CD14-positive monocyte (primary cell): ENCODE measurements around the gene UVSSA. TPM values are rescaled to one million over a fixed set of nuclear protein-coding genes. Genes with fewer than 3 reads are reported as not detected.

ENCODE experiments used
- DNase-seq, 3 donors: peaks; one replicate each; pipeline ENCODE4 v3.0.0-alpha.2; 2011 to 2022
- H2AFZ ChIP-seq: 2 replicates; pipeline ENCODE4 v1.6.0; 2012; ENCODE audit warnings: mild to moderate bottlenecking, low read depth, low read length, inconsistent platforms; ENCODE audit not compliant: insufficient read depth, poor library complexity, severe bottlenecking
- H3K27ac ChIP-seq, 2 donors: 1 replicate in 1 of 2; 2 replicates in 1 of 2; pipeline ENCODE4 v1.5.1; 2012 to 2013; ENCODE audit warnings: low read length in 2 of 2, control low read depth in 1 of 2, inconsistent platforms in 1 of 2, low read depth in 1 of 2, mild to moderate bottlenecking in 1 of 2
- H3K27me3 ChIP-seq, 2 donors: one replicate each; pipeline versions ENCODE4 v1.6.0 to v1.6.1; 2011 to 2013; ENCODE audit warnings: low read length in 2 of 2; ENCODE audit not compliant: control insufficient read depth in 2 of 2, insufficient read depth in 2 of 2
- H3K36me3 ChIP-seq, 2 donors: replicated peaks in 1 of 2; 1 replicate in 1 of 2; 2 replicates in 1 of 2; pipeline versions ENCODE4 v1.5.1 to v1.6.1; 2012 to 2013; ENCODE audit warnings: low read length in 2 of 2, control low read depth in 1 of 2, inconsistent platforms in 1 of 2, mild to moderate bottlenecking in 1 of 2; ENCODE audit not compliant: insufficient read depth in 2 of 2, control insufficient read depth in 1 of 2
- H3K4me1 ChIP-seq, 2 donors: 1 replicate in 1 of 2; 2 replicates in 1 of 2; pipeline versions ENCODE4 v1.5.1 to v1.6.1; 2012 to 2013; ENCODE audit warnings: low read length in 2 of 2, control low read depth in 1 of 2, inconsistent platforms in 1 of 2, mild to moderate bottlenecking in 1 of 2, moderate library complexity in 1 of 2; ENCODE audit not compliant: insufficient read depth in 2 of 2, control insufficient read depth in 1 of 2
- H3K4me2 ChIP-seq: replicated peaks from 2 replicates; pipeline ENCODE3; 2012; ENCODE audit warnings: low read length, moderate library complexity, mild to moderate bottlenecking; ENCODE audit not compliant: poor library complexity, severe bottlenecking; ENCODE audit errors: extremely low read depth
- H3K4me3 ChIP-seq, 3 experiments: fragments of 200-600 bp in 1 of 3; sonication (generic) in 1 of 3; replicated peaks in 1 of 3; 1 replicate in 2 of 3; 2 replicates in 1 of 3; pipeline ENCODE4 v1.5.1; 2011 to 2013; ENCODE audit warnings: low read length in 3 of 3, mild to moderate bottlenecking in 3 of 3, control low read depth in 2 of 3, low read depth in 2 of 3, inconsistent platforms in 1 of 3, moderate library complexity in 1 of 3
- H3K79me2 ChIP-seq: 2 replicates; pipeline ENCODE4 v1.6.0; 2012; ENCODE audit warnings: mild to moderate bottlenecking, control low read depth, inconsistent platforms, low read length, moderate library complexity; ENCODE audit not compliant: insufficient read depth
- H3K9ac ChIP-seq: 2 replicates; pipeline ENCODE4 v1.6.0; 2017; ENCODE audit warnings: low read length, mild to moderate bottlenecking; ENCODE audit not compliant: insufficient read depth, poor library complexity, severe bottlenecking
- H3K9me3 ChIP-seq, 2 donors: replicated peaks in 1 of 2; 1 replicate in 1 of 2; 2 replicates in 1 of 2; pipeline versions ENCODE4 v1.5.1 to v1.6.1; 2012 to 2013; ENCODE audit warnings: low read length in 2 of 2, control low read depth in 1 of 2; ENCODE audit not compliant: control insufficient read depth in 1 of 2, insufficient read depth in 1 of 2
- H4K20me1 ChIP-seq: 2 replicates; pipeline ENCODE4 v1.6.0; 2012; ENCODE audit warnings: mild to moderate bottlenecking, low read length, control low read depth, moderate library complexity; ENCODE audit not compliant: insufficient read depth
- H3K27ac Mint-ChIP-seq, 7 donors: one replicate each; pipeline ENCODE4 v1.8.0; 2020; ENCODE audit warnings: mild to moderate bottlenecking in 7 of 7, mixed read lengths in 7 of 7, moderate library complexity in 6 of 7, inconsistent platforms in 2 of 7
- H3K27me3 Mint-ChIP-seq, 3 donors: one replicate each; pipeline ENCODE4 v1.8.0; 2021 to 2022; ENCODE audit warnings: low read depth in 3 of 3, mild to moderate bottlenecking in 3 of 3, mixed read lengths in 3 of 3, moderate library complexity in 3 of 3, inconsistent platforms in 1 of 3
- H3K36me3 Mint-ChIP-seq, 2 donors: one replicate each; pipeline ENCODE4 v1.8.0; 2020; ENCODE audit warnings: mixed read lengths in 2 of 2, inconsistent platforms in 1 of 2, mild to moderate bottlenecking in 1 of 2
- H3K4me1 Mint-ChIP-seq: one replicate; pipeline ENCODE4 v1.8.0; 2020; ENCODE audit warnings: mild to moderate bottlenecking, mixed read lengths
- H3K4me3 Mint-ChIP-seq, 2 donors: one replicate each; pipeline ENCODE4 v1.8.0; 2020; ENCODE audit warnings: mild to moderate bottlenecking in 2 of 2, mixed read lengths in 2 of 2, moderate library complexity in 1 of 2
- H3K9me3 Mint-ChIP-seq, 7 donors: one replicate each; pipeline ENCODE4 v1.8.0; 2020 to 2022; ENCODE audit warnings: mixed read lengths in 7 of 7, mild to moderate bottlenecking in 6 of 7, moderate library complexity in 6 of 7, inconsistent platforms in 2 of 7
- WGBS: methylation state at CpG from one replicate; pipeline ENCODE4 v1.1.5; 2013; ENCODE audit warnings: missing lambda C conversion rate; ENCODE audit not compliant: insufficient coverage; 5-methylcytosine and 5-hydroxymethylcytosine counted together
- intact Hi-C, 2 donors: fragments of 100-400 bp; cut with micrococcal nuclease; formaldehyde crosslinking; loops; one replicate each; pipeline versions ENCODE4 v1.15.0 to v1.15.1; 2023
- polyA plus RNA-seq, 3 donors: library from polyadenylated mRNA; depleted of rRNA in 1 of 3; unstranded in 2 of 3; stranded (reverse) in 1 of 3; fragments of 300-500 nt in 2 of 3; fragments of >200 nt in 1 of 3; fragmentation: Illumina TruSeq in 2 of 3; gene quantifications; 1 replicate in 2 of 3; 2 replicates in 1 of 3; pipeline ENCODE4 v1.2.3, GENCODE V29; 2012 to 2021
- TF ChIP-seq, protein P1 (sequence below): fragments of 200-600 bp; IDR thresholded peaks from one replicate; pipeline ENCODE4 v1.8.0; 2022; ENCODE audit warnings: antibody characterized with exemption, mild to moderate bottlenecking

Gene UVSSA
- polyA plus RNA-seq, 3 donors, result 2.6 to 54.0 (median 4.8) TPM

DNA sequence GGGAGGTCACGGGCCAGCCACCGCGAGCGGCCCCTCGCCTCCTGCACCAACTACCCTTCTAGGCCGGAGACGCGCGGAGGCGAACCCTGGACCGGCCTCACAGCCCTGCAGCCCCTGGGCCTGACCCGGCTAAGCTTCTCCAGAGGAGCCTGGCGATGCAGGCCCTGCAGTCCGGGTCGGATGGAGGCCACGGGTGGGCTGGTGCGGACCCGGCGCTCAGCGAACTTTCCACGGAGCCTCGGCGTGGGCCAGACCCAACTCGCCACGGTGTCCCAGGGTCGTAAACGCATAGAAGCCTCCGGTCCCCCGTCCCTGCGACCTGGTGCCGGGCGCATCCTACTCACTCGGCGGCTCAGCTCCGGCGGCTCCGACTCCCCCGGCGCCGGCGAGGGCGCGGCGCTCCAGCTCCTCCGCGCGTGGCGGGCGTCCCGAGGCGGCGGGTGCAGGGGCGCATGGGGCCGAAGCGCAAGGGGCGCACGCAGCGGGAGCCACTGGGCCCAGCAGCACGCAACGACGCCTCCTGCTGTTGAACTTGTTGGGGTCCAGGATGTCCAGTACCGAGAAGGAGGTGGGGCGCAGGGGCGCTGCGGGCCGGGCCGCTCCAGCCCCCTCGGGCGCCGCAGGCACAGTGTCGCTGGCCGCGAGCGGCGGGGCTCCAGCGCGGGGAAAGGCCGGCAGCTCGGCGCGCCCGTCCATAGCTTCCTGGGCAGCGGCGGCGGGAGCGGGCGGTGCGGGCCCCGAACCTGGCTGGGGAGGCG lies 58.8 kb downstream of the UVSSA start:
- Histone ChIP-seq H3K36me3 (no peaks in the 10 kb centered on the region), H4K20me1 (no peaks in the 10 kb centered on the region), H3K27ac (no peak overlapping the region), H3K27me3 (peaks cover 40 to 80% of the 10 kb centered on the region in 2 donors), H3K4me1 (no peaks in the 10 kb centered on the region), H3K4me2 (no peak overlapping the region), H3K9ac (no peak overlapping the region), H3K9me3 (peaks cover under 1 to 33% of the 10 kb centered on the region in 2 donors), H2AFZ (no peak overlapping the region), H3K79me2 (no peaks in the 10 kb centered on the region), H3K4me3 (no peak overlapping the region)
- Mint-ChIP-seq H3K27ac (no peak overlapping the region), H3K4me1 (no peaks in the 10 kb centered on the region), H3K36me3 (peaks cover 0 to 6% of the 10 kb centered on the region in 2 donors), H3K27me3 (peaks cover 73 to 96% (median 81%) of the 10 kb centered on the region in 3 donors), H3K9me3 (peaks cover 0 to 35% (median 13%) of the 10 kb centered on the region in 7 donors), H3K4me3 (peak overlapping the region in 1 of 2 donors; percentile 48)
- intact Hi-C loops, result no loop called here
- DNase-seq, result no peak
- WGBS, result 10% methylated on average over 85 of the region's 90 CpGs
- TF ChIP-seq, protein P1, sequence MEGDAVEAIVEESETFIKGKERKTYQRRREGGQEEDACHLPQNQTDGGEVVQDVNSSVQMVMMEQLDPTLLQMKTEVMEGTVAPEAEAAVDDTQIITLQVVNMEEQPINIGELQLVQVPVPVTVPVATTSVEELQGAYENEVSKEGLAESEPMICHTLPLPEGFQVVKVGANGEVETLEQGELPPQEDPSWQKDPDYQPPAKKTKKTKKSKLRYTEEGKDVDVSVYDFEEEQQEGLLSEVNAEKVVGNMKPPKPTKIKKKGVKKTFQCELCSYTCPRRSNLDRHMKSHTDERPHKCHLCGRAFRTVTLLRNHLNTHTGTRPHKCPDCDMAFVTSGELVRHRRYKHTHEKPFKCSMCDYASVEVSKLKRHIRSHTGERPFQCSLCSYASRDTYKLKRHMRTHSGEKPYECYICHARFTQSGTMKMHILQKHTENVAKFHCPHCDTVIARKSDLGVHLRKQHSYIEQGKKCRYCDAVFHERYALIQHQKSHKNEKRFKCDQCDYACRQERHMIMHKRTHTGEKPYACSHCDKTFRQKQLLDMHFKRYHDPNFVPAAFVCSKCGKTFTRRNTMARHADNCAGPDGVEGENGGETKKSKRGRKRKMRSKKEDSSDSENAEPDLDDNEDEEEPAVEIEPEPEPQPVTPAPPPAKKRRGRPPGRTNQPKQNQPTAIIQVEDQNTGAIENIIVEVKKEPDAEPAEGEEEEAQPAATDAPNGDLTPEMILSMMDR, result no peak

DNA sequence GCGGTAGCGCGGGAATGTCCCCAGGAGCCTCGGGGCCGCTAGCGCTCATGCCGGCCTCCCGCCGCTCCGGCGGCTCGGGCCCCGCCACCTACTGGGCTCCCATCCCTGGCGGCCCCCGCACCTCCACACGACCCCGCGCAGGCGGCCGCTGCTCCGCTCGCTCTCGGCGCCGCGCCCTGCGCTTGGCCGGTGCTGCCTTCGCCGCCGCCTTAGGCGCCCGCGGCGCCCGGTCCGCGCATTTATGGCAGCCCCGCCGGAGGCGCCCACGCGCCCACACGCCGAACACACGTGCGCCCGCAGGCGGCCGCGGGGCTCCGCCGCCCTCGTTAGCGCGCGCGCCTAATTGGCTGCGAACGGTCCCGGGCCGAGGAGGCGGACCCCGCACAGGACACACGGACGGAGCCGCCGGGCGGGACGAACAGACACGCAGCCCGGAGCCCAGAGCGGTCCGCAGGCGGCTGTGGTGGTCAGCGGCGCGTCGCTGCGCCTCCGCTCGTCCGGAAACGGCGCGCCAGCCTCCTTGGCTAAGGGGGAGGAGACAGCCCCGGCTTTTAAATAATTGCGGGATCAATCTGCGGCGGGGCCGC lies 59.5 kb downstream of the UVSSA start, which contains the start of gene NKX1-1:
TSS of gene NKX1-1 (minus strand) at position 49 of the 587 bp plus-strand sequence. CDS start at position 49, 0 bp downstream.
- peak within 1 kb of the TSS; percentile 37 to 84 for H3K4me3 Mint-ChIP-seq
- TF ChIP-seq, protein P1, result no peak
- Histone ChIP-seq H3K27ac (no peak within 1 kb of the TSS), H3K9me3 (peaks cover 0 to 33% of the 10 kb centered on the region in 2 donors), H3K4me2 (no peak within 1 kb of the TSS), H3K4me3 (no peak within 1 kb of the TSS), H3K4me1 (no peaks in the 10 kb centered on the region), H3K36me3 (no peaks in the 10 kb centered on the region), H3K9ac (no peak within 1 kb of the TSS), H2AFZ (no peak within 1 kb of the TSS), H3K27me3 (peaks cover 40 to 81% of the 10 kb centered on the region in 2 donors), H3K79me2 (no peaks in the 10 kb centered on the region), H4K20me1 (no peaks in the 10 kb centered on the region)
- peaks cover 0 to 6% of the 10 kb centered on the region in 2 donors for H3K36me3 Mint-ChIP-seq
- peaks cover 70 to 96% (median 79%) of the 10 kb centered on the region in 3 donors for H3K27me3 Mint-ChIP-seq
- no peak for DNase-seq
- H3K27ac Mint-ChIP-seq, result no peak within 1 kb of the TSS
- WGBS, result 5% methylated on average over 91 of the region's 91 CpGs
- peaks cover 0 to 38% (median 10%) of the 10 kb centered on the region in 7 donors for H3K9me3 Mint-ChIP-seq
- intact Hi-C loops, result no loop called here
- no peaks in the 10 kb centered on the region for H3K4me1 Mint-ChIP-seq
